SK-N-MC (cell line): ENCODE measurements around the gene EVA1B.

ENCODE experiments used
- EZH2 ChIP-seq: fragments of 200-600 bp; sonication (generic); IDR thresholded peaks from one replicate; pipeline ENCODE4 v1.6.1; 2017; ENCODE audit warnings: antibody characterized with exemption
- FOXP2 ChIP-seq: optimal IDR thresholded peaks from 2 replicates; pipeline ENCODE3; 2011; ENCODE audit warnings: mild to moderate bottlenecking, moderate library complexity; ENCODE audit not compliant: insufficient read depth; ENCODE audit errors: extremely low read length, control extremely low read depth
- POLR2AphosphoS5 ChIP-seq: IDR thresholded peaks from 2 replicates; pipeline ENCODE4 v1.6.1; 2012; ENCODE audit warnings: mild to moderate bottlenecking, low read depth, low read length, borderline replicate concordance

GRCh38 chr1:36330940-36331339 is 7.5 kb upstream of the EVA1B start:
- TF ChIP-seq POLR2AphosphoS5 (no peak), EZH2 (no peak), FOXP2 (no peak)
